Peyer's patch (tissue), 4 donors: ENCODE results near the gene LAMA1. TPM values are rescaled to one million over a fixed set of nuclear protein-coding genes. Genes with fewer than 3 reads are reported as not detected.

Experiments
- DNase-seq, 3 donors: peaks; one replicate each; pipeline ENCODE4 v3.0.0-alpha.2; 2017 to 2019
- H3K27ac ChIP-seq, 4 donors: fragments of 200-600 bp; sonication (generic); one replicate each; pipeline ENCODE4 v1.5.1; 2016 to 2019
- H3K27me3 ChIP-seq, 2 donors: fragments of 200-600 bp; sonication (generic); one replicate each; pipeline ENCODE4 v1.5.1; 2019
- H3K36me3 ChIP-seq, 3 donors: fragments of 200-600 bp; sonication (generic); one replicate each; pipeline ENCODE4 v1.5.1; 2016 to 2019
- H3K4me1 ChIP-seq, 4 donors: fragments of 200-600 bp; sonication (generic); one replicate each; pipeline ENCODE4 v1.5.1; 2016 to 2019
- H3K4me3 ChIP-seq, 4 donors: fragments of 200-600 bp; sonication (generic); 1 replicate in 3 of 4; 2 replicates in 1 of 4; pipeline ENCODE4 v1.5.1; 2016 to 2019; ENCODE audit warnings: mild to moderate bottlenecking in 1 of 4
- H3K9me3 ChIP-seq, 4 donors: fragments of 200-600 bp; sonication (generic); one replicate each; pipeline ENCODE4 v1.5.1; 2016 to 2019; ENCODE audit warnings: mild to moderate bottlenecking in 1 of 4
- POLR2A ChIP-seq, 2 donors: fragments of 450-650 bp; IDR thresholded peaks; one replicate each; pipeline ENCODE4 v1.5.1; 2017; ENCODE audit warnings: antibody characterized with exemption in 2 of 2, mild to moderate bottlenecking in 2 of 2, moderate library complexity in 2 of 2
- total RNA-seq, 4 donors: library from RNA; depleted of rRNA; stranded (reverse); fragments of >200 nt; gene quantifications; one replicate each; pipeline ENCODE4 v1.1.0, GENCODE V29; 2016
- TF ChIP-seq, protein P1 (sequence below), 6 experiments: fragments of 450-650 bp in 4 of 6; fragments of 200-600 bp in 2 of 6; sonication (generic) in 1 of 6; IDR thresholded peaks; one replicate each; pipeline ENCODE4 v1.5.1; 2017 to 2019; ENCODE audit warnings: antibody characterized with exemption in 6 of 6, mild to moderate bottlenecking in 3 of 6, moderate library complexity in 1 of 6

LAMA1 gene
- total RNA-seq, 4 donors from 2014 or later, result 1.8 to 3.5 (median 2.2) TPM; not detected in 1

DNA sequence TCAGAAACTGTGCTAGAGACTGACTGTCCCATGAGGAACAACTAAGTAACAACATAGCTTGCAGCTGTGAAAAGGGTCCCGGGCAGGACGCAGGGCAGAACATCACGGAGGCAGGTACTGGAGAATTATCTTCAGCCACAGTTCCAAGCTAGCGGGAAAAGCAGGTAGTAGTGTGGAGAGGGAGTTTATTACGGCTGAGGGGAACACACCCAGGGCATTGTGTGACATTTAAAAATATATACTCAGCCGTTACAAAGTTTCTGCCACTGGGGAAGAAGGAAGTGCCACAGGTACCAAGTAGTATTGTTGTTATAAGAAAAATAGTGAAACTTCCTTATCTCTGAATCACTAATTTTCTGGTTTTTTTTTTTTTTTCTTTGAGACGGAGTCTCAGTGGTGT, 179.6 kb downstream of the LAMA1 start:
- H3K4me3 ChIP-seq, result no peak overlapping the region
- no peaks in the 10 kb centered on the region for H3K9me3 ChIP-seq
- H3K27ac ChIP-seq, result no peak overlapping the region
- H3K36me3 ChIP-seq, result peaks cover 0 to 6% (median 0%) of the 10 kb centered on the region in 3 donors
- H3K27me3 ChIP-seq, result no peaks in the 10 kb centered on the region
- DNase-seq, result no peak
- no peaks in the 10 kb centered on the region for H3K4me1 ChIP-seq
- no peak for TF ChIP-seq POLR2A (IDR thresholded peaks at IDR 0.05)
- TF ChIP-seq, protein P1, sequence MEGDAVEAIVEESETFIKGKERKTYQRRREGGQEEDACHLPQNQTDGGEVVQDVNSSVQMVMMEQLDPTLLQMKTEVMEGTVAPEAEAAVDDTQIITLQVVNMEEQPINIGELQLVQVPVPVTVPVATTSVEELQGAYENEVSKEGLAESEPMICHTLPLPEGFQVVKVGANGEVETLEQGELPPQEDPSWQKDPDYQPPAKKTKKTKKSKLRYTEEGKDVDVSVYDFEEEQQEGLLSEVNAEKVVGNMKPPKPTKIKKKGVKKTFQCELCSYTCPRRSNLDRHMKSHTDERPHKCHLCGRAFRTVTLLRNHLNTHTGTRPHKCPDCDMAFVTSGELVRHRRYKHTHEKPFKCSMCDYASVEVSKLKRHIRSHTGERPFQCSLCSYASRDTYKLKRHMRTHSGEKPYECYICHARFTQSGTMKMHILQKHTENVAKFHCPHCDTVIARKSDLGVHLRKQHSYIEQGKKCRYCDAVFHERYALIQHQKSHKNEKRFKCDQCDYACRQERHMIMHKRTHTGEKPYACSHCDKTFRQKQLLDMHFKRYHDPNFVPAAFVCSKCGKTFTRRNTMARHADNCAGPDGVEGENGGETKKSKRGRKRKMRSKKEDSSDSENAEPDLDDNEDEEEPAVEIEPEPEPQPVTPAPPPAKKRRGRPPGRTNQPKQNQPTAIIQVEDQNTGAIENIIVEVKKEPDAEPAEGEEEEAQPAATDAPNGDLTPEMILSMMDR (IDR thresholded peaks at IDR 0.05), result no peak

DNA sequence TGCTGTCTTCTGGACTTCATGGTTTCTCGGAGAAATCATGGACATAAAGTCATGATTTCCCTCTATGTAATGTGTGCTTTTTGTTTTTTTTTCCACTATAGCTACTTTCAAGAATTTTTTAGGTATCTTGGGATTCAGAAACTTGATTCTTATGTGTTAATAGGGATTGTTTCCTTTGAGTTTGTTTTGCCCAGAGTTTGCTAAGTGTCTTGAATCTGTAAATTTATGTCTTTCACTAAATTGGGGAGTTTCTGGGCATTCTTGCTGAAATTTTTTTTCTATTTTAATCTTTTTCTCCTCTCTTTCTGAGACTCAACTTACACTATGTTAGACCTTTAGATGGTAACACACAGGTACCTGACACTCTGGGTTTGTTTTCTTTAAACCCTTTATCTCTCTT, 182.7 kb downstream of the LAMA1 start:
- no peak for DNase-seq
- Histone ChIP-seq H3K27ac (no peak overlapping the region), H3K4me3 (no peak overlapping the region), H3K4me1 (no peaks in the 10 kb centered on the region), H3K36me3 (no peaks in the 10 kb centered on the region), H3K27me3 (no peaks in the 10 kb centered on the region), H3K9me3 (no peaks in the 10 kb centered on the region)
- TF ChIP-seq, protein P1 (IDR thresholded peaks at IDR 0.05), result no peak
- no peak for TF ChIP-seq POLR2A (IDR thresholded peaks at IDR 0.05)

DNA sequence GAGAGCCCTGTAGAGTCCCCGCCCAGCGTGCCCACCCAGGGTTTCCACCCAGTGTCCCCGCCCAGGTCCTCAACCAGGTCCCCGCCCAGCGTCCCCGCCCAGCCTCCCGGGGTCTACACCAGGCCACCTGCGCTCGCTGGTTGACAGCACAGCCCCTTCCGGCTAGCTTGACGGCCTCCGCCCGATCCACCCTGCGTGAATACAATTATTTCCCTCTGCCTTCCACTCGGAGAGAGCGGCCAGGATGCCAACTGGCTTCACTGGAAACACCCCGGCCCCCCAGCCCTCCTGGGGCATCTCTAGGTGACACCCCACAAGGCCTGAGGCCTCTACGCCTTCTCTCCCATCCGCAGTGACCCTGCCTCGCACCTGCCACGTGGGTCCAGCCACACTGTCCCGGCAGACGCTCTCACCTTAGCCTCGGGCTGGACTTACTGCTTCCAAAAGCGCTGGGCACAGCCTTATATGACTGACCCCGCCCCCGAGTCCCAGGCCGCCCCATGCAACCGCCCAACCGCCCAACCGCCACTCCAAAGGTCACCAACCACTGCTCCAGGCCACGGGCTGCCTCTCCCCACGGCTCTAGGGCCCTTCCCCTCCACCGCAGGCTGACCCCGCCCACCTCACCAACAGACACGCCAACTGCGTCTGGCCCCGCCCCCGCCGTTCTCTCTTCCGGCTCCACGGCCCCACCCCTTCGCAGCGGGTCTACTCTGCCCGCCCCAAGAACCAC, 188.1 kb downstream of the LAMA1 start:
- H3K9me3 ChIP-seq, result no peaks in the 10 kb centered on the region
- TF ChIP-seq POLR2A (IDR thresholded peaks at IDR 0.05), result no peak
- TF ChIP-seq, protein P1 (IDR thresholded peaks at IDR 0.05), result no peak
- no peak overlapping the region for H3K27ac ChIP-seq
- no peak overlapping the region for H3K4me3 ChIP-seq
- H3K36me3 ChIP-seq, result no peaks in the 10 kb centered on the region
- H3K4me1 ChIP-seq, result no peaks in the 10 kb centered on the region
- DNase-seq, result peak in 2 of 3 donors; percentile 51 to 61
- no peaks in the 10 kb centered on the region for H3K27me3 ChIP-seq

DNA sequence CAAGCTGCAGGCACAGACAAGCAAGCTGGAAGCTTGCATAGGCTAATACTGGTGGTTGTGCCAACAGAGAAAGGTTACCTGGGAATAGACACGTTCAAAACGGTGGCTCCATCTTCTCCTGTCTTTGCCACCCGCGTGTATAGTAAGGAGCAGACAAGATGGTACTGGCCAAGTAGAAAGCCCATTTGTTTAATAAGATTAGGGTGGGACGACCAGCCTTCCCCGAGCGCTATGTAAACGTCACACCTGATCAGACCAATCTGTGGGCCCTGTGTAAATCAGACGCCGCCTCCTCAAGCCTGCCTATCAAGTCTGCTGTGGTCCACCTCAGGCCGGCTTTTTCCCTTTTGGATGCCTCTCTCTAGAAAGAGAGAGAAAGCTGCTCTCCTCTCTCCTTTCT, 189.2 kb downstream of the LAMA1 start:
- DNase-seq, result no peak
- H3K9me3 ChIP-seq, result no peaks in the 10 kb centered on the region
- H3K4me1 ChIP-seq, result no peaks in the 10 kb centered on the region
- H3K4me3 ChIP-seq, result no peak overlapping the region
- no peaks in the 10 kb centered on the region for H3K36me3 ChIP-seq
- H3K27me3 ChIP-seq, result no peaks in the 10 kb centered on the region
- TF ChIP-seq POLR2A (IDR thresholded peaks at IDR 0.05), result no peak
- TF ChIP-seq, protein P1 (IDR thresholded peaks at IDR 0.05), result no peak
- no peak overlapping the region for H3K27ac ChIP-seq

DNA sequence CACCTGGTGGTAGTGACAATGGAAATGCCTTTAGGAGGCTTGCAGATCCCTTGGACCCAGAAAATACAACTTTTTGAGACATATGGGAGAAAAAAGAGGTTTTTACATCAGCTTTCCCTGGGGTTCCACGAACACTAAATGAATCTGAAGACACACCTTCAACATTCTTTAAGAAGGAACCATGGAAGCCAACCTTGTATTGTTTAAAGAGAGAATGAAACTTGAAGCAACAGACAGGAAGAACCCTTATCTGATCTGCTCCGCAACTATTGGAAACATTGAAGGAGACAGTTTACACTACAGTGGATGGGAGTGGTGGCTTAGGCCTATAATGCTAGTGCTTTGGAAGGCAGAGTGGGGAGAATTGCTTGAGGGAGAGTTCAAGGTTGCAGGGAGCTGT, 190.4 kb downstream of the LAMA1 start:
- TF ChIP-seq, protein P1 (IDR thresholded peaks at IDR 0.05), result no peak
- TF ChIP-seq POLR2A (IDR thresholded peaks at IDR 0.05), result no peak
- no peaks in the 10 kb centered on the region for H3K9me3 ChIP-seq
- H3K4me1 ChIP-seq, result no peaks in the 10 kb centered on the region
- no peaks in the 10 kb centered on the region for H3K27me3 ChIP-seq
- no peak overlapping the region for H3K27ac ChIP-seq
- H3K4me3 ChIP-seq, result no peak overlapping the region
- no peak for DNase-seq
- H3K36me3 ChIP-seq, result no peaks in the 10 kb centered on the region
